Large intestine (tissue), 3 donors: ENCODE data around the gene CD82. TPM values are rescaled to one million over a fixed set of nuclear protein-coding genes. Genes with fewer than 3 reads are reported as not detected.

Experiments
- DNase-seq, 2 donors: peaks; one replicate each; pipeline versions ENCODE4 v3.0.0 to v3.0.0-alpha.2; 2013
- H3K27ac ChIP-seq: one replicate; pipeline ENCODE4 v1.5.1; 2013; ENCODE audit warnings: low read length
- H3K27me3 ChIP-seq: 2 replicates; pipeline ENCODE4 v1.6.1; 2013; ENCODE audit warnings: low read length; ENCODE audit not compliant: control insufficient read depth, insufficient read depth
- H3K36me3 ChIP-seq: 2 replicates; pipeline ENCODE4 v1.6.1; 2013; ENCODE audit warnings: low read length; ENCODE audit not compliant: control insufficient read depth, insufficient read depth
- H3K4me1 ChIP-seq: one replicate; pipeline ENCODE4 v1.6.1; 2013; ENCODE audit warnings: low read length; ENCODE audit not compliant: control insufficient read depth, insufficient read depth
- H3K4me3 ChIP-seq: one replicate; pipeline ENCODE4 v1.5.1; 2013; ENCODE audit warnings: low read length
- H3K9me3 ChIP-seq: one replicate; pipeline ENCODE4 v1.6.1; 2013; ENCODE audit warnings: mild to moderate bottlenecking, low read depth, low read length, moderate library complexity; ENCODE audit not compliant: control insufficient read depth
- WGBS: methylation state at CpG from one replicate; pipeline ENCODE4 v1.1.5; 2013; ENCODE audit warnings: low lambda C conversion rate; ENCODE audit not compliant: insufficient coverage; 5-methylcytosine and 5-hydroxymethylcytosine counted together
- polyA plus RNA-seq: library from polyadenylated mRNA; unstranded; fragments of 120-200 nt; gene quantifications from one replicate; pipeline ENCODE4 v1.2.1, GENCODE V29; 2013

The CD82 gene
- polyA plus RNA-seq, 1 donor, result 106 TPM

DNA sequence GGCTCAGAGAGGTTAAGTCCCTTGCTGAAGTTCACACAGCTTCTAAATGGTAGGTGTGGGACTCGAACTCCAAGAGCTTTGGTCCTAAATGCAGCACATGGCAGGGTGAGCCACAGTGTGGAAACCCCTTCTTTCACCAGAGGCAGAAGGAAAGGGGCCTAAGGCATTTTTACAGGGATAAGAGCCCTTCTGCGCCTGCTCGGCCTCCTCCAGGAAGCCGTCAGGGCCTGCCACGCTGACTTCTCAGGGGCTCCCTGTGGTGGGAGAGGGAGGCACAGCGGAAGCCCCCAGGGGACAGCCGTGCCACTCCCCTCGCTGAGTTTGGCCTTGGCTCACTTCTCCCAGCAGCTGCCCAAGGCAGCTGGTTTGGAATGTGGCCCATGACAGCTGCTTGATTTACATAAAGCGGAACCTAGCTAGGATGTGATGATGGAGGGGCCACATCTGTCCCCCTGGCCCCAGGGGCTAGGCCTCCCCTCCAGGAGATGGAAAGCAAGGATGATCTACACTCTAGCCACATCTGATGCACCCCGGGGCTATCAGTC is 35.4 kb downstream of the CD82 start:
- DNase-seq, result peak in 1 of 2 donors; percentile 81
- H3K27me3 ChIP-seq, result no peaks in the 10 kb centered on the region
- WGBS, result no CpG with 5 or more reads among the region's 10 CpGs
- H3K4me1 ChIP-seq, result peaks cover 50% of the 10 kb centered on the region
- peak overlapping the region; percentile 78 for H3K27ac ChIP-seq
- no peak overlapping the region for H3K4me3 ChIP-seq
- H3K9me3 ChIP-seq, result no peaks in the 10 kb centered on the region
- H3K36me3 ChIP-seq, result peaks cover 31% of the 10 kb centered on the region

DNA sequence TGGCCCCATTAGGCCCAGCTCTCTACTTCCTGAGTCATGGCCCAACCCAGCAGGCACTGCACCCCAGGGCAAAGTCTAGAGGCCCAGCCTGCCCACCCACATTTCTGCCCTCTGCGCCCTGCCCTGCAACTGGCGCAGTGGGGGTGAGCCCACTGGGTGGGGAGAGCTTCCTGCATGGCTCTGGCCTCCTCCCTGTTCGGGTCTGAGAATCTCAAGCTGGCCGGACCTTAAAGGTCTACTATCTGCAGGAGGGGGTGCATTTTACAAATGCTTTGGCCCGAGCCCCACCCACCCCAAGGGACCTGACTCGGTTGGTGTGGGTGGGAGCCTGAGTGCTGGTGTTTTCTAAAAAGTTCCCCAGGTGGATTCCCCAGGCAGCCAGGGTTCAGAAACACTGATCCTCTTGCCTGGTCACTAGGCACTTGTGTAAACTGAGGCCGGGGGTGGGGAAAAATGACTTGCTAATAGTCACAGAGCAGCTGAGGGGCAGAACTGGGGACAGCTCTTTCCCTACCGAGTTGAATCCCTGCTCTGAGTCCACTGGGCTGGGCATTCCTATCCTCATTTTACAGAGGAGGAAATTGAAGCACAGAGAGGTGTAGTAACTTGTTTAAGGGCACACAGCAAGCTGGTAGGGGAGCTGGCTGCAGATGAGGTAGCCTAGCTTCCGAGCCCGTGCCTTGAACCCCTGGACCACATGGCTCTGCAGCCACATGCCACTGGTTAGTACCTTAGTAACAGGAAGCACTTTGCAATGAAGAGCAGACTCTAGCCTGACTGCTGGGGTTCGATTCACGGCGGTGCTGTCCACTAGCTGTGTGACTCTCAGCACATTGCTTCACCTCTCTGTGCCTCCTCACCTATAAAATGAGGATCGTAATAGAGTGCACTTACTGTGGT is 36.3 kb downstream of the CD82 start:
- peaks cover 37% of the 10 kb centered on the region for H3K36me3 ChIP-seq
- H3K4me1 ChIP-seq, result peaks cover 42% of the 10 kb centered on the region
- WGBS, result no CpG with 5 or more reads among the region's 14 CpGs
- no peak overlapping the region for H3K4me3 ChIP-seq
- peak; percentile 96 to 99 for DNase-seq
- H3K27ac ChIP-seq, result peak overlapping the region; percentile 78
- H3K27me3 ChIP-seq, result no peaks in the 10 kb centered on the region
- H3K9me3 ChIP-seq, result no peaks in the 10 kb centered on the region

DNA sequence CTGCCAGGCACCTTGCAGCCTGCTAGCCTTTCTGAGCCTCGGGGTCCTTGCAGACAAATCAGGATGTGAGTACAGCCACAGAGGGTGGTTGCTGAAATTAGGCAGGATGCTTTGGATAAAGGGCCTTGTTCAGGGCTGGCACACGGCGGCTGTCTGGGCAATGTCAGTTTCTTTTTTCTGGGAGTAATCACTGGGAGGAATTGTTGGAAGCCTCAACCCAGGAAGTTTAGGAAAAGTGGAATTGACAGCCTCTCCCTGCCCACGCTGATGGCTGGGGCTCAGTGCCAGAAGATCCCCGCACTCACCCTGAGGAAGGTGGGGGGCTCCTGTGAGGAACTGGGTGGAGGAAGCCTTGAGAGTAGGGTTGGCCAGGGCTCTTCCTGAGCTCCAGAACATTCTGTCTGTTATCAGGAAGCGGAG is 37.4 kb downstream of the CD82 start:
- Histone ChIP-seq H3K4me1 (peaks cover 35% of the 10 kb centered on the region), H3K27me3 (no peaks in the 10 kb centered on the region), H3K4me3 (no peak overlapping the region), H3K36me3 (peaks cover 47% of the 10 kb centered on the region), H3K9me3 (no peaks in the 10 kb centered on the region), H3K27ac (no peak overlapping the region)
- no peak for DNase-seq
- no CpG with 5 or more reads among the region's 6 CpGs for WGBS

DNA sequence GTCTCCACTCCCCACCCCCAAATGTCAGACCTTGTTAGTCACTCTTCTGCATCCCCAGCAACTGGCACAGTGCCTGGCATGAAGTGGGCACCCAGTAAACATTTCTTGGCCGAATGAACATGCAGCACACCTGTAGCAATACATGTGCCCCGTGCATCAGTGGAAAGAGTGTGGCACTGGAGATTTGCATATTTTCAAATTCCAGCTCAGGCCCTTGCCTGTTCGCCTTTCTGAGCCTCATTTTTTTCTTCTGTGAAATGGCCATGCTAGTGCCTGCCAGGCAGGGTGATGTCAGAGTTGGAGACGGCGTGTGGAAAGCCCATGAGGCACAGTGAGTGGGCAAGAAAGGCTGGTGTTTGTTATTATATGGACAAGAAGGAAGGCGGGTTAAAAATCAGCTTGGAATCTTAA is 38.7 kb downstream of the CD82 start:
- no CpG with 5 or more reads among the region's 6 CpGs for whole genome bisulfite sequencing
- DNase-seq, result no peak
- Histone ChIP-seq H3K27me3 (no peaks in the 10 kb centered on the region), H3K36me3 (peaks cover 47% of the 10 kb centered on the region), H3K4me1 (peaks cover 47% of the 10 kb centered on the region), H3K27ac (no peak overlapping the region), H3K9me3 (no peaks in the 10 kb centered on the region), H3K4me3 (no peak overlapping the region)

DNA sequence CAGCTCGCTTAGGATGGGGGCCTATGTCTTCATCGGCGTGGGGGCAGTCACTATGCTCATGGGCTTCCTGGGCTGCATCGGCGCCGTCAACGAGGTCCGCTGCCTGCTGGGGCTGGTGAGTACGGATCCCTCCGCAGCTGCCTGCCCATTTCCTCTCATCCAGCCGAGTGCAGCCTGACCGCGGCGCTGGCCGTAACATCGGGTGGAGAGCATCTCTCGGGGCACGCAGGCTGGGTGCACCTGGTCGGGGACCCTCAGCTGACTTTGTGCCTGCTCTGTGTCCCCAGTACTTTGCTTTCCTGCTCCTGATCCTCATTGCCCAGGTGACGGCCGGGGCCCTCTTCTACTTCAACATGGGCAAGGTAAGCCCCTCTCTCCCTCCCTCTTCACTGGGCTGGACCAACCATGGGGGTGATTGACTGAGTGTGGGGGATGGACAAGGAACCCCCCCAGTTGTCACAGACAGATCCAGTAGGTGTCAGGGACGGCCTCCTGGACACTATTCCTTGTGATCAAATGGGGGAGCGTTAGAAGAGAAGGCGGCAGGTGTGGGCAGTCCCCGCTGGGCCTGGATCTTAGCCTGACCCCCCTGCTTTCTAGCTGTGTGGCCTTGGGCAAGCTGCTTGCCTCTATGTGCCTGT is 39.7 kb downstream of the CD82 start:
- H3K4me1 ChIP-seq, result peaks cover 44% of the 10 kb centered on the region
- DNase-seq, result no peak
- no peaks in the 10 kb centered on the region for H3K9me3 ChIP-seq
- no CpG with 5 or more reads among the region's 25 CpGs for WGBS
- no peaks in the 10 kb centered on the region for H3K27me3 ChIP-seq
- peaks cover 47% of the 10 kb centered on the region for H3K36me3 ChIP-seq
- H3K27ac ChIP-seq, result no peak overlapping the region
- no peak overlapping the region for H3K4me3 ChIP-seq

DNA sequence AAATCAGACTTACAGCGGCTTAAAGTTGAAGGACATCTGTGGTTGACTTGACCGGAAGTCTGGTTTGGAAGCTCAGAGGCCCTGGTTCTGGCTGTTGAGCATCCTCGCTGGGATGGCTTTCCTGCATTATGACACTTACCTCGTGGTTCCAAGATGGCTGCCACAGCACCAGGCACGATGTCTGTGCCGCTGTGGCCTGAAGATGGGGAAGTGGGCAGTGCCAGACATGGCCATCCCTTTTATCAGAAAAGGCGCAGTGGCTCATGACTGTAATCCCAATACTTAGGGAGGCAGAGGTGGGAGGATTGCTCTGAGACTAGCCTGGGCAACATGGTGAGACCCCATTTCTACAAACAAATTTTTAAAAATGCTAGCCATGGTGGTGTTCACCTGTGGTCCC is 40.5 kb downstream of the CD82 start:
- H3K27me3 ChIP-seq, result no peaks in the 10 kb centered on the region
- H3K27ac ChIP-seq, result no peak overlapping the region
- no CpG with 5 or more reads among the region's 7 CpGs for WGBS
- DNase-seq, result no peak
- peaks cover 42% of the 10 kb centered on the region for H3K36me3 ChIP-seq
- H3K4me1 ChIP-seq, result peaks cover 39% of the 10 kb centered on the region
- no peaks in the 10 kb centered on the region for H3K9me3 ChIP-seq
- H3K4me3 ChIP-seq, result no peak overlapping the region

DNA sequence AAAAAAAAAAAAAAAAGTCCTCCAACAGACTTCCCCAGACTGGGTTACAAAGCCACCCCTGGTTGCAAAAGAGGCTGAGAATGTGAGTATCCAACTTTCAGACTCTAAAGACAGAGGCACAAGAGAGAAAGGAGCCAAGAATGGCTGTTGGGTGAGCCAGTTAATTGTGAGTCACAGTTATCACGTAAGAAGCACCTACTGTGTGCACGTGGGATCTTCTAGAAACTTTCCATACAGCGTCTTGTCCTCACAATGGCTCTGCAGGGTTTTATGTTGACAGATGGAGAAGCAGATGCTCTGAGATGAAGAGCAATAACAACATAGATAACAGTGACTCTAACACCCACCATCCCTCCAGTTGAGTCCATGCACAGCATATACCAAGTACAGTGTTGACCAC is 41.0 kb downstream of the CD82 start:
- no CpG with 5 or more reads among the region's 3 CpGs for WGBS
- no peak for DNase-seq
- H3K27me3 ChIP-seq, result no peaks in the 10 kb centered on the region
- peaks cover 42% of the 10 kb centered on the region for H3K36me3 ChIP-seq
- H3K4me3 ChIP-seq, result no peak overlapping the region
- H3K9me3 ChIP-seq, result no peaks in the 10 kb centered on the region
- H3K27ac ChIP-seq, result no peak overlapping the region
- H3K4me1 ChIP-seq, result peaks cover 41% of the 10 kb centered on the region

DNA sequence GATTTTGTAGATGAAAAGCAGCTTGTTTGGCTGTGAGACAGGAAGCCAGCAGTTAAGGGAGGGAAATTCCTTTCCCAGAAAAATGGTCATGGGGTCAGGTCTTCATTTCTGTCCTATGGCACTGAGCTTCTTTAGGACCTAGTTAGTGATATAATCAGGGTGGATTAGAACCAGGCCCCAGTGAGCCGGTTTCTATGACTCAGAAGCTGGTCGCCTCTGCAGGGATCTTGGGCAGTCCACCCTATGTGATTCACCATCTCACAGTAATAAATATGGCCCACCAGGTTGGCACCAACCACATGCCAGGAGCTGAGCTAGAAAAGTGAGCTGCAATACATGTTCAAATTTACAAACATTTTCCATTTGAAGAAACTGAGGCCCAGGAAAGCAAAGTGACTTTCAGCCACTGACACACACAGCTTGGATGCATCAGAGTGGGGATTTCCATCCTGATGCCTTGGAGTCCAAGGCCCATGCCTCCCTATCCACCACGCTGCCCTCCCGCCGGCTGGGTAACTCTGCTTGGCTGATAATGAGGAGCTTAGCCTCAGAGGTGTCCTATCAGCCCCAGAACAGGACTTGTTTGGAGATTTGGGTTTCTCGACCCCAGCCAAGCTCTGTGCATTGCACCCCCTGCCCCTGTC is 42.0 kb downstream of the CD82 start:
- H3K27me3 ChIP-seq, result no peaks in the 10 kb centered on the region
- no peaks in the 10 kb centered on the region for H3K9me3 ChIP-seq
- H3K4me3 ChIP-seq, result no peak overlapping the region
- H3K27ac ChIP-seq, result peak overlapping the region; percentile 12
- H3K36me3 ChIP-seq, result peaks cover 47% of the 10 kb centered on the region
- peaks cover 33% of the 10 kb centered on the region for H3K4me1 ChIP-seq
- no peak for DNase-seq
- WGBS, result no CpG with 5 or more reads among the region's 6 CpGs

DNA sequence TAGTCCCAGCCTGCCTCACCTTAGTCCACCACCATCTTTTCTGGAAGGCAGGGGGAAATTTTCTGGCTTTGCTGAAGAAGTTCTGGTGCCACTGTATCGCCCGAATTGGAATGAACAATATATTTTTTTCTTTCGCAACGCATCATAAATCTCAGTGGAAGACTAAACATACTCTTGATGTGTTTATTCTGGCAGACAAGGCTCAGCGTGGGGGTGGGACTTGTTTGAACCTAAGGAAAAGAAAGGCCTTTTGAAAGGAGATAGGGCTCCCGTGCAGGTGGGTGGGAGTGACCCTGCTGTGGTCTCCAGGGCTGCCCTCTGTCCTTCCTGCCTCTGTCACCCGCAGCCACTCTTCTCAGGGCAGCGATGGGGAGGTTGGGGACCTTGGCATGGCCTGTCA is 42.5 kb downstream of the CD82 start:
- no peaks in the 10 kb centered on the region for H3K27me3 ChIP-seq
- peak in 1 of 2 donors; percentile 48 for DNase-seq
- H3K9me3 ChIP-seq, result no peaks in the 10 kb centered on the region
- H3K4me1 ChIP-seq, result peaks cover 32% of the 10 kb centered on the region
- peak overlapping the region; percentile 12 for H3K27ac ChIP-seq
- WGBS, result 32% methylated on average over 3 of the region's 8 CpGs
- H3K36me3 ChIP-seq, result peaks cover 47% of the 10 kb centered on the region
- H3K4me3 ChIP-seq, result no peak overlapping the region

DNA sequence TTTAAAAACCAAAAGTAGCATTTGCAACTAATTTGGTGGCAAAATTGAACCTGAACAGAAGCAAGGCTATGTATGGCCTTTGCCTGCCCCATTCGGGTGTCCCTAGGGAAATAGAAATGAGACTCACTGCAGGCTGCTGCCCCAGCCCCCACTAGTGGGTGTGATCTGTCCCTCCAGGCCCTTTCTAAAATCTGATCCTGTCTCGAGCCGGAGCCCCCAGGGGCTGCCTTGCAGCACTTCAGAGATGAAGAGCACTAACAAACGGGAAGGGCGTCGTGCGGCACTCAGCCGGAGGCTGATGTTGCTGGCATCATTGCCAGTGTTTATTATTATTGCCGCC is 43.2 kb downstream of the CD82 start:
- no CpG with 5 or more reads among the region's 9 CpGs for WGBS
- no peaks in the 10 kb centered on the region for H3K27me3 ChIP-seq
- peaks cover 38% of the 10 kb centered on the region for H3K4me1 ChIP-seq
- DNase-seq, result no peak
- H3K36me3 ChIP-seq, result peaks cover 45% of the 10 kb centered on the region
- H3K9me3 ChIP-seq, result no peaks in the 10 kb centered on the region
- H3K4me3 ChIP-seq, result no peak overlapping the region
- H3K27ac ChIP-seq, result no peak overlapping the region
